NCI-H2107 treated with DMSO at 0.1 percent for 48 hours (cell line): ENCODE measurements around the gene STPG4.

Source experiments
- DNase-seq: peaks from one replicate; lab custom pipeline; 2025; ENCODE audit not compliant: unreplicated experiment; lab: John Stamatoyannopoulos, UW

The STPG4 gene

DNA sequence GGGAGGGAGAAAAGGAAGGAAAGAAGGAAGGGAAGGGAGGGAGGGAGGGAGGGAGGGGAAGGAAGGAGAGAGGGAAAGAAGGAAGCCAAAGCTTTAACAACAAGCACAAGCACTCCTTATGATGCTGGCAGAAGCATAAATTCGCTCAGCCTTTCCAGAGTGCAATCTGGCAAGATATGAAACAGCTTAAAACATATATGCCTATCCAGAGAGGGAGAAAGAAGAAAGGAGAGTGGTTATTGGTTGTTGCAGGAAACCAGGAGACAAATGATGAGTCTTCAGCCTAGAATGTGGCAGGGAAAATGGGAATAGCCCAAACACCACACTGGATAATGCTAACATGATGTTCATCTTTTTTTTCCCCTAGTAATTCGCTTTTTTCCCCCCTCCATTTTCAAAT, 64.0 kb downstream of the STPG4 start:
- DNase-seq: no peak

DNA sequence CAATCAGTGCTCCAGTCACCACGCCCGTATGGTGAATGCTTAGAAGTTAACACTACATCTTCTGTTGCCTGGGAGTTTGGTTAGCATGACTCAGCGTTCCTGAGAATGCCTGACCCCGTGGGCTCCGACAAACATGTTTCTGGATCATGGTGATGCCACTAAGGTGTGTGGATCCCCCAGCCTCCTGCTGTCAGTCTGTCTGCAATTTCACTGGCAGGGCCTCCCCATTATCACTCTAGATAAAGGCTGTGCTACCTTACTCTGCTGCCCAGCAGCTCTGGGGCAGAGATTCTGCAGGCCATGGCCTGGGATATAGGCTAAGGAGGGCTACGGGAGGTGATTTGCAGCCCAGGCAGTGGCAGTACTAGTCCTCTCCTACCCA, 66.0 kb downstream of the STPG4 start:
- no peak for DNase-seq

DNA sequence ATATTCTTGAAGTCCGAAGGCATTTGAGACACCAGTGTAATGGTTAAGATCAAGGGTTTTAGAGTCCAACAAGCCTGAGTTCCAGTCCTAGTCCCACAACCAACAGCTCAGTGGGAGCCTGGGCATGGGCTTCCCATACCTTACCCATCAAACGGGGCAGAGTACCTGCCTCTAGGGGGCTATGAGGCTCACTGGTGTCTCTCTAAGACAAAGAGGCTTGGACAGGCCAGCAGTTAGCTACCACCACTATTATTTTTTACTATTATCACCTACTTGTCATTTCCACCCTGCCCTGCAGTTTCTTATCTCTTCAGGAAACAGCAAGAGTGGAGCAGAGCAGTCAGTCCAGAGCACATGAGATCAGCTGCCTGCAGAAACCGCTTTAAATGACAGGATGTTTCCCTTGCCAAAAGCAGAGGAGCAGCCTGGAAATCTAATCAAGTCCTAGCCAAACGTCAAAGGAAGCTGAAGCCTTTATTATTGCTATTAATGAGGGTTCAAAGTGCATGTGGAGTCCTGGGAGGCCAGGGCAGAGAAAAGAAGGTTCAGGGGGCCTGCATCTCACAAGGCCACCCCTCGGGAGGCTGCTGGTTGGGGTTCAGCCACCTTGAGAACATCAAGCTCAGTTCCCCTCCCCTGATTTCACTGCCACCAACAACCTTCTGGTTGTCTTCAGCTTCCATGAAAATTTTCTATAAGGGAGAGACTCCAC, 66.6 kb downstream of the STPG4 start:
- DNase-seq: no peak

DNA sequence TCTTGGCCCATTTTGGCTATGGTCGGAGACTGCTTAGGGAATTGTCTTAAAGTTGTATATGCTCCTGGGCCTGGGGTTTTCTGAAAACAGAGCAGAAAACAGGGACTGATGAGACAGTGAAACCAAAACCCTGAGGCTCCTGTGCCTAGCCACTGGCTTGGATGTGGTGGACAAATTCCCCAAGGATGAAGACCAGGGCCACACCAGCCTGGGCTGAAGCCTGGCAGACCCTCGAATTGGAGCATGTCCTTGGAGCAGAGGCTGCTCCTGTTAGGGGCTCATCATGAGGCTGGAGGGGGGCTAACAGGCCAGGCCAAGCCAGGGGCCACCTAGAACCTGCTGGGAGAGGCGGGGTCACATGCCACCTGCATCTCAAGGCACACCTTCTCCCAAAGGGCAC, 68.1 kb downstream of the STPG4 start:
- no peak for DNase-seq

DNA sequence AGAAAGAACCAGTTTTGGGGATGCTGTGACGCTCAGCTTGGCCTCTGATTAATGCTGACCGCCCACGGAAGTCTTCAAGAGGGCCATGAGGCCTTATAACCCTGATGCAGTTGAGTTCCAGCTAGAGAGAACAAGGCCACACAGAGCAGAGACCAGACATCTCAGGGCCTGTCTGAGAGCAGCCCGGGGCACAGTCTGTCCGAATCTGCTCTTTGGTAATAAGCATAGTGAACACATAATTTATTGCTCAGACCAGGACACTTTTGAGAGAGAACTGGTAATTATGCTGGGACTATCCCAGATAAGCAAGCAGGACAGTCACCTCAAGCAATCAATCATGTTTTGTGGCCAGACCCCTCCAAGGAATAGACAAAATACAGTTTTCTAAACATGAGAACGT, 68.5 kb downstream of the STPG4 start:
- DNase-seq: no peak

DNA sequence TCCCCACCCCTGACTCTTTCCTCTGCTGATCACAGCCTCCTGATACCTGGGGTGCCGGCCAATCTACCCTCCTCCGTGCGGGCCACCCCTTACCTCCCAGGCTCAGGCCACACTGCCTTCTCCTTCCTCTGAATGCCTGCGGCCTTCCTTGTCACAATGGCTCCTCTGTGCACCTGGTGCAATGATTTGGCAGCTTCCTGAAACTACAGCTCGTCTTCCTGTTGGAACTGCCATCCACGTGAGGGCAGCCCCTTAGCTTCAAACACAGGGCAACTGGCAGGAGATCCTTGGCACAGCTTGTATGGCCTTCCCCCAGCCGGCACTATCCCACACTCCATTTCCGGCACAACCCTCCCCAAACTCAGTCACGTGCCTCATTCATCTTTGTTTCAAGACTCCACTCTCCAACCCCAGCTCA, 69.0 kb downstream of the STPG4 start:
- DNase-seq: no peak

DNA sequence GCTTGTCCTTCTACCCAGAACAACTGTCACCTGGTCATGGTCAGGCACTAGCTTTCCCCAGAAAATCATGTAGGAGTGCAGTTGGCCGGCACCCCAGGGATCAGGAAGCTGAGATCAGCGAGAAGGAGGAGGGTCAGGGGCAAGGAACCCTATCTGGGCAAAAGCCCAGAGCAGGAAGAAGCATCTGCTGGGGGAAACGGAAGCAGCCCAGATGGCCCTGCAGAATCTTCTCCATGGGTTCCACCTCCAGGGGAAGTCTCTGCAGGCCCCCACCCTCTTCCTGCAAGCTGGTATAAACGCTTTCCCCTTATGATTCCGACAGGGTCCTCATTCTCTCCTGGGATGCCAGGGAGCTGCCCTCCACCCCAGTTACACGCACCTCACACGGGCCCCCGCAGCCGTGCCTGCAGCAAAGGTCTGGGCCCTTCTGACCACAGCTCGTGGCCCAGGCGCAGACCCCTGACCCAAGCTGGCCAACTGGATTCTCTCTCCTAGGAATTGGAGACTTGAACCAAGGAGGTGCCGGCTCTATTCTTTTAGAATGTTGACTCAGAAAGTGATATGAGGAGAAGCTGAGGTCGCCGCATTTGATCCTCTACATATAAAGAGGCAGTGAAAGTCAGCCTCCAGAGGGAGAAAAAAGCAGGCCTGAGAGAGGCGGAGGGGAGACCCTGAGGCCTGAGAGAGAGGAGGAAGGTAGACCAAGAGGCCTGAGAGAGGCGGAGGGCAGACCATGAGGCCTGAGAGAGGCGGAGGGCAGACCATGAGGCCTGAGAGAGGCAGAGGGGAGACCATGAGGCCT, 71.0 kb downstream of the STPG4 start:
- DNase-seq: no peak

DNA sequence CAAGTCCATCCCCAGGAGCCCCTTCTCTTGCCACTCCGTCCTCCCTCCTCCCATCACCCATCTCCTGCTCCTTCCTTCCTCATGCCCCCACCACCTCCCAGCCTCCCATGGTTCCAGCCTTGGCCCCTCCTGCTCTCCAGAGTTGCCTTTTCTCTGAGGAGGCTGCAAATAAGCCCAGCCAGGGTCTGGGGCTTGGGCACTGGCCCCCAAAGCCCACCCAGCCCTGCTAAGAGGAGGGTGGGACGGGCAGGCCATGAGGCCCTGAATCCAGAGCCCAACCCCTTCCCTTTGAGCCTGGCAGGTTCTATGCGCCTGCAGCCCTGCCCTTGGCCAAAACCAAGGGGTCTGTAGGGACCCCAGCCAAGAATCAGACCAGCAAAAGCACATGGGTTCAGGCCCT, 71.6 kb downstream of the STPG4 start:
- no peak for DNase-seq

DNA sequence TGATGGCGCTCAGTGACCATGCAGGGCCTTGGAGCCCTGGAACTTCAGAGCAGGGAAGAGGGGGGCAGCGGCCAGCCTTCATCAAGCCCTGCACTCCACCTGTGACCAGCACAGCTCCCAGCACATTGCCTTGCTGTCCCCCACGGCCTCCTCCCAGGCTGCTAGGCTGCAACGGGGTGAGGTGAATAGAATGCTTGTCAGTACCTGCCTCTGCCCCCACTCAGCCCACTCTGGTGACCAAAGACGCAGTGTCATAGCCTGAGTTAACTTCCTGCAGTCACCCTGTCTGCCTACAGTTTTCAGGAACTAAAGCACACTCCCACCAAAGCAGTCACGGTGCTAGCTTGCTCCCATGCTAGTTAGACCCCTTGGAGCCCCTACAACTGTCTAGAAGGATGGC, 72.1 kb downstream of the STPG4 start:
- DNase-seq: no peak

DNA sequence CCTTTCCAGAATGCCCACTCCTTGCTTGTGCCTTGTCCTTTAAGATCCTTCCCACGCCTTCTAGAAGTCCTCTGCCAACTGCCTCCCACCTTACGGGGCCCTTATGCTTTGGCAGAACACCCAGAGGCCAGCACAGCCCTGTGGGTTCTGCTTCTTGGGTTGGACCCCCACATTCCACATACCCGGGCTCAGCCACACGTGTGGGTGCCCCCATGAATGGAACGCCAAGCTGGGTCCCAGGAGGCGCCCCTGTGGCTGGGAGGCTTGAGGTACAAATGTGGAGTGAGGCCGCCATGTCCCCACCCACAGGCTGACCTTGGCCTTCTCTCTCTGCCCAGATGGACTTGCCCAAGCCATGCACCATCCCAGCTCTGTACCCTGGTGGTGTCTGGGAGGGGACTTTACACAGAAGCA, 74.2 kb downstream of the STPG4 start:
- no peak for DNase-seq

DNA sequence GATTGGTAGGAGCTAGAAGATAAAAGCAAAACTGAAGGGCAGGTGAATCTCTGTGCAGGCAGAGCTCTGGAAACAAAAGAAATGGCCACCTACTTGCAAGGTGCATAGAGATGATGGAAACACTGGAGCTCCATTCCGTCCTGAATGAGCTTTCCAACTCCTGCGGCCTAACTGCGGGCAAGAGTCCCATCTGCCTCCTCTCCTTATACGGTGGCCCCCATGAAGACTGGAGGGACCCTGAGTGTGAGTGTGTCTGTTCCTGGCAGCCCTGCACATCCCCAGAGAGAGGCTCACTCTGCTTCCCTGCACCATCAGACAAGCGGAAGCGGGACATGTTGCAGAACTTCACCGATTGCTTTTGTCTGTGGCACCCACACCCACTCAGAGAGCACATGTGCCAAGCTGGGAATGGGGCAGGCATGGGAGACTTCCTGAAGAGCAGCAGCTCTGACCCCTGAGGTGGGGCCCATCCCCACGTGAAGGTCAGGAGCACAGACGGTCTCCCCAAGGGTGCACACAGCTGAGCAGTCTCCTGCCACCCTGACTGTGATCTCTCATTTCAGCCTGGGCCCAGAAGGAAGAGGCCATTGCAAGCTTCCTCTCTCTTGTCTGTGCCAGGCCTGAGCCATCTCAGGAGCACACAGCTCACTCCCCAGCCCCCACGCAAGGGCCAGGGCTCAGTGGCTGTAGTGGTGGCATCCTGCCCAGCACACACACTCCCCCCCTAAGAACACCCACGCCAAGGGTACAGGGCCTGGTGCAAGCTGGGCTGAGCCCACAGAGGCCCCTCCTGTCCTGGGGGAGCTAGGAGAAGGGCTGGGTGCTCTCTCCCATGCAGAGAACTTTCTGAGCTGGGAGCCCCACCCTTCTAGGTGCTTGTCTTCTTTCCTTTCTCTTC, 75.3 kb downstream of the STPG4 start:
- no peak for DNase-seq

DNA sequence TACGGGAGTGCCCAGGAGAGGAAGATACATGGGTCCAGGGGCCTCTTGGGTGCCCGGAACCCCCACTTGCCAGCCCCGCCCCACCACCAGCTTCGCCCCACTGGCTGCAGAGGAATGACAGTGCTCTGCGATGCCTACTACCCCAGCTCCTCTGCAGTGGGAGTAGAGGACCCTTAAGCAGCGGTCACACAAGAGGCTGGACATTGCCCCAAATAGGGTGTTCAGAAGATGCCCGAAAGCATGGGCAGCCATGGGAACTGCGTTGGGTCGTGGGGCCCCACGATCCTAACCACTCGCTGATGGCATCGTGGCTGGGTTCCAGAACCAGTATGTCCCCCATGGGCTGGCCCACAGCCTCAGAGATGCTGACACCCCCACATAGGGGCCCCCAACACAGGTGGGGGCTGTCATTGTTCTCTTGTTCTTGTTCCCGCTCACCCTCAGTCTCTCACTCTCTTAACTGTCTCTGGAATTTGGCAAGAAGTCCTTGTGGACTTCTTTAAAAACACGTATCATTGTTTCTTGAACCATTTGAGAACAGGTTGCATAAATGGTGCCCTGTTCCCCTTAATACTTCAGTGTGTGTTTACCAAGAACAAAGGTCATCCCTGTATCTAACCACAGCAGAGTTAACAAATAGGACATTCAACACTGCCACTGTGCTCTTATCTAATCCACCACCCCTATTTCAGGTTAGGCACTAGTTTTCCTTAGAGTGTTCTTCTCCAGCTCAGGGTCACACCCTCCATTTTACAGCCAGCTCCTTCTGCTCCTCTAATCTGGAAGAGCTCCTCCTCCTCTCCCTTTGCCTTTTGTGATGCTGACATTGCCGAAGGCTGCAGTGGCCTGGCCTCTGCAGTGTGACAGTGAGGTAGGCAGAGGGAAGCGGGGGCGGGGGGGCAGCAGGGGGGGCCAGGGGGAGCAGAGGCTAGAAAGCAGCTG, 76.3 kb downstream of the STPG4 start:
- DNase-seq: no peak

DNA sequence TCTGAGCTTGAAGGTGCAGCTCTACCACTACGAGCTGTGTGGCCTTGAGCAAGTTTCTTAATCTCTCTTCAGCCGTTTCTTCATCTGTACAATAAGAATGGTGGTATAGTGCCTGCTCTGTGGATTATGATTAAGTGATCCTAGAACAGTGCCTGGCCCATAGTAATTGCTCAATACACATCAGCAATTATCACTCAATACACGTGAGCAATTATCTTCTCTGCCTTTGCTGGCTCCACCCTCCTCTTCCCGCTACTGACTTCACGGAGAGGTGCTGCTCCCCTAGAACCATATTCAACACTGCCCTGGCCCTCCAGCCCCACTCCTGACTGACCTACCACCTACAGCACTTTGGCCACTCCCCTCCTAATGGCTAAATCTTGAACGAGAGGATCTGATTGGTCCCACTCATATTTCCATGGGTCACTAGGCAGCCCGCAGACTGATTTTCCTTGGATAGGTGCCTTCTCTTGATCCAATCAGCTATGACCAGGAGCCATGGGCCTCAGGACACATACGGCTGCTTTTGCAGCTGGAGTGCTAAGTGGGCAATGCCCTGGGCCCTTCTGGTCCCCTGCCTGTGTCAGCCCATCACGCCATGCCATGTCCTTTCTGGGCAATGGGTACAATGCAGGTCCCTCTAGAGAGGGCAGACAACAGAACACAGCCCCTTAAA, 77.5 kb downstream of the STPG4 start:
- DNase-seq: no peak

DNA sequence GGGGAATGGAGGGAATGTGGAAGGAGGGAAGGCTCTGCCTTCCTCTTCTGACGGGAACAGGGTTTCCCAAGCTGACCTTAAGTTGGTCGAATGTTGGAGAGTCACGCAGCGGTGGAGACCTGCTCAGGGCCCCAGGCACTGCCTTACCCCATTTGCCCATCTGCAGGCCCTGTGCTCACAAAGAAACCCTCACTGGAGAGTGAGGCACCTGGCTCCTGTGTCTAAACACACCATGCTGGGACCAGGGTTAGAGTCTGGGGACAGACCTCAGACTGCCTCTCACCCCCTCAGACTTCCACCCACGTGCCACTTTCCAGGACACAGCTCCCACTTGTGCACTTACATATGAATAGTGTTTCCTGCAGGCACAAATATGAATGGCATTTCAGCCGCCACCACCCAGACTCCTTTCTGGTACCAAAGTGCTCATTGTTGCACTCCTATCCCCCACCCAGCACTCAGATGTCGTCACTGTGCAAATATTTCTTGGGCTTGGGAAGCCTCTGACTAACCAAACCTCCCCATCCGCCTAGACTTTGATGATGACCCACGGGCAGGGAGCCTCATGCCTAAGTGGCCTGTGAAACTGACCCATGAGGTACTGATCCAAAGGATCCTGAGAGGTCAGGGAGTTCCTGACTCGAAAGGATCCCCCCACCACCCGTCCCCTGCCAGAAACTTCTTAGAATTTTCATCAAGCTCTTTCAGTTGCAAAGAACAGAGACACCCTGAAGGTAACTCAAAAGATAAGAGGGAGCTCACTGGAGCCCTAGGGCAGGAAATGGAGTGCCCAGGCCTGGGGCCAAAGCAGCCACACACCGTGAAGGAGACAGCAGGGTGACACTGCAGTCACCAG, 78.3 kb downstream of the STPG4 start:
- DNase-seq: no peak

DNA sequence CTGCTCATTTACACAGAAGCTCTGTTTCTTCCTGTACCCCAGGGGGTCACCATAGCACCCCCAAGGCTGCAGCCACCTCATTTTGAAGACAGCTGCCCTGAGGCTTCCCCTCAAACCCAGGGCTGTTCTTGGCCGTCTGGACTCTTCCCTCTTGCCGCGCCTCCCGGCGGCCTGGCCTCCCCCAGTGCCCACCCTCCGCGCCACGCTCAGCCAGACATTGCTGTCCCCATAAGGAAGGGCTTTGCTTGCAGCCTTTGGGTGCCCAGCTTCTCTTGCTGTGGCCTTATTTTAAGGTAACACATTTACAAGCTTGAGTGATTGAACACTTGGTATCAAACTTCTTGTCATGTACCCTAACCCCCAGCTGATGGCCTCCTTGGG, 79.0 kb downstream of the STPG4 start:
- no peak for DNase-seq

DNA sequence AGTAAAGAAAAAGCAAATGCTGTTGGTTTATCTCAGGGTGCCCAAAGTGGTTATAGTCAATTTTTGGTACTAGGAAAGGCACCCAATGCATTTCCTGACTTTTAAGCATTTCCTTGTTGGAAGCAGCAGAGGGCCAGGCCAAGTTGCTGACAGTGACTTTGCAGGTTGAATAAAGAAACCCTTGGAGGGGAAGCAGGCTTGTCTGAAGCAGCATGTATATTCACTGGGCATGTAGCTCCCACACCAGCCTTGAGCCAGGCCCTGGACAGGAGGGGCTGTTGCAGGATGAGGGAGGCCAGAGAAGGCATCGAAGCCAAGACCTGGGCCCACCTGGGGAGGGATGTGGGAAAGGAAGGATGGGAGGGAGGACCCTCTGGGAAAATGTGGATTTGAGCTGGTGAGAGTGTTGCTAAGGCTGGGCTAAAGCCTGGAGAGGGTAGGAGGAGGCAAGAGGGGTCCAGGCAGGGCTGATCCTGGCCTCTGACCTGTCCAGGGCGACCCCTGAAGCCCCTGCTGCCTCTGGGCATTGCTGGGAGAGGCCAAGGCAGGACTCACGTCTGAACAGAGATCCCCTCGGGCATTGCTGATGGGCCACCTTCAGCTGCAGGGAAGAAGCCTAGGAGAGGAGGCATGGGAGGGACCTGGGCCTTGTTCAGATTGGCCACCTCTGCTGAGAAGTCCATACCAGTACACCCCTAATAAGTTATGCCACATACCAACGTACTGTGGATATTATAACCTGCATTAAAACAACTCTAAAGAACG, 79.6 kb downstream of the STPG4 start:
- DNase-seq: no peak

DNA sequence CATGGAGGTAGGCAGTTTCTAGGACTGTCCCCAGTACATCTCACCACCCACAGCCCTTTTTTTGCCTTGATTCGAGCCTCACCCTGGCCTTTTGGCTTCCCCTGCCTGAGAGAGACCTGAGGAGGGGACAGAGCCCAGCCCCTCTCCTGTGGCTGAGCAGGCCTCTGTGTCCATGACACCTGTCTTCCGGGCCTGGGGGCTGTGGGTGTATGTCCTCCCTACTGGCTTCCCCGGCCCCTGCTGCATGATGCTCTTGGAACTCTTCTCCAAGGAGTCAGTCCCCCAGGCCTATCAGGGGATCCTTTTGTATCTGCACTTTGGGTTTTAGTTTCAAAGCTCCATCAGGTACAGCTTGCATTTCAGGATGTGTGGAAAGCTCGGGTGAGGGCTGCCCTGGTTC, 80.4 kb downstream of the STPG4 start:
- DNase-seq: no peak

DNA sequence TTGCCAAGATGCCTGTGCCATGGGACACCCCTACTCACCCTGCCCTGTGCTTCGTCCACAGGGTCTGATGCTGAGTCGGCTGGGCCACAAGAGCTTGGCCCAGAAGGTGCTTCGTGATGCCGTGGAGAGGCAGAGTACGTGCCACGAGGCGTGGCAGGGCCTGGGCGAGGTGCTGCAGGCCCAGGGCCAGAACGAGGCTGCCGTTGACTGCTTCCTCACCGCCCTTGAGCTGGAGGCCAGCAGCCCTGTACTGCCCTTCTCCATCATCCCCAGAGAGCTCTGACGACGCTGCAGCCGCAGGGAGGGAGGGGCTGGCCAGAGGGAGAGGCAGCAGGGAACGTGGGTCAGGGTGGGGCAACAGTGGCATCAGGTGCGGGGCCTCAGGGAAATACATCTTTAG, 81.5 kb downstream of the STPG4 start:
- DNase-seq: no peak
